HEK293 (cell line): ENCODE measurements around the gene TWIST2.

Experiments used
- GFI1B ChIP-seq: fragments of 450-650 bp; formaldehyde crosslinking; IDR thresholded peaks from 2 replicates; pipeline ENCODE4 v1.5.1; 2016; ENCODE audit warnings: missing biosample characterization, missing genetic modification characterization
- OSR2 ChIP-seq: fragments of 450-650 bp; formaldehyde crosslinking; IDR thresholded peaks from 2 replicates; pipeline ENCODE4 v1.5.1; 2016; ENCODE audit warnings: missing biosample characterization, missing genetic modification characterization
- ZNF16 ChIP-seq: fragments of 450-650 bp; formaldehyde crosslinking; IDR thresholded peaks from 2 replicates; pipeline ENCODE4 v1.5.1; 2016; ENCODE audit warnings: low read depth, missing biosample characterization, missing genetic modification characterization
- ZNF514 ChIP-seq: fragments of 450-650 bp; formaldehyde crosslinking; IDR thresholded peaks from 2 replicates; pipeline ENCODE4 v1.5.1; 2016; ENCODE audit warnings: missing biosample characterization, missing genetic modification characterization
- ZSCAN23 ChIP-seq: fragments of 450-650 bp; formaldehyde crosslinking; IDR thresholded peaks from 2 replicates; pipeline ENCODE4 v1.5.1; 2016; ENCODE audit warnings: missing biosample characterization, missing genetic modification characterization
- ZSCAN30 ChIP-seq: fragments of 450-650 bp; IDR thresholded peaks from 2 replicates; pipeline ENCODE4 v1.5.1; 2018; ENCODE audit warnings: missing biosample characterization, mild to moderate bottlenecking, missing genetic modification characterization, moderate library complexity
- TF ChIP-seq, protein P1 (sequence below): fragments of 450-650 bp; formaldehyde crosslinking; IDR thresholded peaks from 2 replicates; pipeline ENCODE4 v1.5.1; 2016; ENCODE audit warnings: missing biosample characterization, missing genetic modification characterization
- TF ChIP-seq, protein P2 (sequence below): fragments of 450-650 bp; formaldehyde crosslinking; IDR thresholded peaks from 2 replicates; pipeline ENCODE4 v1.5.1; 2016; ENCODE audit warnings: missing biosample characterization, missing genetic modification characterization, low read depth

DNA sequence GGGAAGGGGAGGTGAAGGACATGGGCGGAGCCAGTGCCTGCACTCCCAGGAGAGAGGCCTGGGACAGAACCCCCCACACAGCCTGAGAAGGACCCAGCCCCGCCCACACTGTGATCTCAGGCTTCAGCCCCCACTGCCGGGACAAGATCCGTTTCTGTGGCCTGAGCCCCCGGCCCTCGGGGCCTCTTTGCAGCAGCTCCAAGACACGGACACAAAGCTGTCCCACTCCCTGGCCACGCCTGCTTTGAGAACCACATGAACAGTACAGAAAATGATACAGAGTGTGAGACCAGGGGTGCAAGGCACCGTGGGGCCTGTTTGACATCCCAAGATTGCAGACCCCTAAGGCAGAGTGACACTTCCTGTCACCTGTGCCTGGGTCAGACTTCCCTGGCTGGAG lies 74.5 kb downstream of the TWIST2 start:
- TF ChIP-seq, protein P1, sequence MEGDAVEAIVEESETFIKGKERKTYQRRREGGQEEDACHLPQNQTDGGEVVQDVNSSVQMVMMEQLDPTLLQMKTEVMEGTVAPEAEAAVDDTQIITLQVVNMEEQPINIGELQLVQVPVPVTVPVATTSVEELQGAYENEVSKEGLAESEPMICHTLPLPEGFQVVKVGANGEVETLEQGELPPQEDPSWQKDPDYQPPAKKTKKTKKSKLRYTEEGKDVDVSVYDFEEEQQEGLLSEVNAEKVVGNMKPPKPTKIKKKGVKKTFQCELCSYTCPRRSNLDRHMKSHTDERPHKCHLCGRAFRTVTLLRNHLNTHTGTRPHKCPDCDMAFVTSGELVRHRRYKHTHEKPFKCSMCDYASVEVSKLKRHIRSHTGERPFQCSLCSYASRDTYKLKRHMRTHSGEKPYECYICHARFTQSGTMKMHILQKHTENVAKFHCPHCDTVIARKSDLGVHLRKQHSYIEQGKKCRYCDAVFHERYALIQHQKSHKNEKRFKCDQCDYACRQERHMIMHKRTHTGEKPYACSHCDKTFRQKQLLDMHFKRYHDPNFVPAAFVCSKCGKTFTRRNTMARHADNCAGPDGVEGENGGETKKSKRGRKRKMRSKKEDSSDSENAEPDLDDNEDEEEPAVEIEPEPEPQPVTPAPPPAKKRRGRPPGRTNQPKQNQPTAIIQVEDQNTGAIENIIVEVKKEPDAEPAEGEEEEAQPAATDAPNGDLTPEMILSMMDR (tag by site-specific recombination): no peak
- no peak for TF ChIP-seq GFI1B (tag by site-specific recombination)
- no peak for TF ChIP-seq ZNF16 (tag by site-specific recombination)
- TF ChIP-seq ZSCAN30: no peak
- no peak for TF ChIP-seq OSR2 (tag by site-specific recombination)
- TF ChIP-seq ZSCAN23 (tag by site-specific recombination): no peak
- TF ChIP-seq, protein P2, sequence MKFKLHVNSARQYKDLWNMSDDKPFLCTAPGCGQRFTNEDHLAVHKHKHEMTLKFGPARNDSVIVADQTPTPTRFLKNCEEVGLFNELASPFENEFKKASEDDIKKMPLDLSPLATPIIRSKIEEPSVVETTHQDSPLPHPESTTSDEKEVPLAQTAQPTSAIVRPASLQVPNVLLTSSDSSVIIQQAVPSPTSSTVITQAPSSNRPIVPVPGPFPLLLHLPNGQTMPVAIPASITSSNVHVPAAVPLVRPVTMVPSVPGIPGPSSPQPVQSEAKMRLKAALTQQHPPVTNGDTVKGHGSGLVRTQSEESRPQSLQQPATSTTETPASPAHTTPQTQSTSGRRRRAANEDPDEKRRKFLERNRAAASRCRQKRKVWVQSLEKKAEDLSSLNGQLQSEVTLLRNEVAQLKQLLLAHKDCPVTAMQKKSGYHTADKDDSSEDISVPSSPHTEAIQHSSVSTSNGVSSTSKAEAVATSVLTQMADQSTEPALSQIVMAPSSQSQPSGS (tag by site-specific recombination): no peak
- no peak for TF ChIP-seq ZNF514 (tag by site-specific recombination)
